HepG2 (cell line): ENCODE measurements around the gene TNFAIP3. TPM values are rescaled to one million over a fixed set of nuclear protein-coding genes. Genes with fewer than 3 reads are reported as not detected.
A peak's percentile ranks its signal among the peaks of the same experiment; 100 is the strongest.

Experiments used
- DZIP1 ChIP-seq: sonication (generic); formaldehyde crosslinking; IDR thresholded peaks from 2 replicates; pipeline ENCODE4 v1.5.0; 2020; ENCODE audit warnings: mild to moderate bottlenecking, missing genetic modification reagents
- ESRRA ChIP-seq: sonication (generic); formaldehyde crosslinking; IDR thresholded peaks from 2 replicates; pipeline ENCODE4 v1.5.1; 2020; ENCODE audit warnings: mild to moderate bottlenecking, low read depth, missing genetic modification reagents
- JARID2 ChIP-seq: sonication (generic); formaldehyde crosslinking; IDR thresholded peaks from 2 replicates; pipeline ENCODE4 v1.8.1; 2023; ENCODE audit warnings: missing genetic modification reagents, inconsistent platforms; ENCODE audit not compliant: insufficient replicate concordance
- MED8 ChIP-seq: sonication (generic); formaldehyde crosslinking; IDR thresholded peaks from 2 replicates; pipeline ENCODE4 v1.8.1; 2023; ENCODE audit warnings: mild to moderate bottlenecking, missing genetic modification reagents; ENCODE audit not compliant: insufficient replicate concordance
- NCOA2 ChIP-seq: sonication (generic); formaldehyde crosslinking; IDR thresholded peaks from 2 replicates; pipeline ENCODE4 v1.8.0; 2022; ENCODE audit warnings: inconsistent platforms
- NR2F1 ChIP-seq, 2 experiments: fragments of 450-650 bp in 1 of 2; formaldehyde crosslinking in 1 of 2; IDR thresholded peaks; 2 replicates each; pipeline versions ENCODE4 v1.5.0 to v1.6.1; 2016 to 2020; ENCODE audit warnings: mild to moderate bottlenecking in 1 of 2, missing compliant biosample characterization in 1 of 2, missing genetic modification reagents in 1 of 2, moderate library complexity in 1 of 2
- PREB ChIP-seq: sonication (generic); formaldehyde crosslinking; IDR thresholded peaks from 2 replicates; pipeline ENCODE4 v1.4.0; 2020; ENCODE audit warnings: missing genetic modification reagents
- RARG ChIP-seq: sonication (generic); formaldehyde crosslinking; IDR thresholded peaks from 2 replicates; pipeline ENCODE4 v1.4.0; 2020; ENCODE audit warnings: low read depth, mild to moderate bottlenecking, missing genetic modification reagents
- REXO4 ChIP-seq: sonication (generic); formaldehyde crosslinking; IDR thresholded peaks from 2 replicates; pipeline ENCODE4 v1.8.0; 2022; ENCODE audit warnings: missing genetic modification reagents, mild to moderate bottlenecking, borderline replicate concordance
- ZBTB21 ChIP-seq: sonication (generic); formaldehyde crosslinking; IDR thresholded peaks from 2 replicates; pipeline ENCODE4 v1.4.0; 2020; ENCODE audit warnings: missing genetic modification reagents
- ZNF138 ChIP-seq: sonication (generic); formaldehyde crosslinking; IDR thresholded peaks from 2 replicates; pipeline ENCODE4 v1.5.0; 2020; ENCODE audit warnings: mild to moderate bottlenecking, low read depth, missing genetic modification reagents
- ZNF274 ChIP-seq: sonication (generic); formaldehyde crosslinking; IDR thresholded peaks from 2 replicates; pipeline ENCODE4 v1.5.1; 2020; ENCODE audit warnings: mild to moderate bottlenecking, missing genetic modification reagents
- ZNF713 ChIP-seq: sonication (generic); formaldehyde crosslinking; IDR thresholded peaks from 2 replicates; pipeline ENCODE4 v1.4.0; 2020; ENCODE audit warnings: mild to moderate bottlenecking, missing genetic modification reagents
- polyA plus RNA-seq, 8 experiments: library from polyadenylated mRNA; depleted of rRNA in 3 of 8; stranded (reverse) in 7 of 8; unstranded in 1 of 8; fragments of >200 nt; fragmentation: Illumina TruSeq in 4 of 8; extraction: Trizol in 4 of 8; gene quantifications; 2 replicates each; pipeline versions ENCODE4 v1.2.1 to v1.2.3, GENCODE V29; 2011 to 2016; ENCODE audit warnings: low read depth in 4 of 8, missing spikeins in 1 of 8, mixed read lengths in 1 of 8; ENCODE audit not compliant: insufficient read depth in 1 of 8
- total RNA-seq, 5 experiments: library from RNA; depleted of rRNA; stranded (reverse); fragments of >200 nt; fragmentation: Illumina TruSeq; extraction: Trizol; gene quantifications; 2 replicates each; pipeline ENCODE4 v1.2.3, GENCODE V29; 2016; ENCODE audit warnings: low read depth in 1 of 5
- TF ChIP-seq, protein P1 (sequence below): sonication (generic); formaldehyde crosslinking; IDR thresholded peaks from 2 replicates; pipeline ENCODE4 v1.5.0; 2020; ENCODE audit warnings: mild to moderate bottlenecking, missing genetic modification reagents
- TF ChIP-seq, protein P2 (sequence below): sonication (generic); formaldehyde crosslinking; IDR thresholded peaks from 2 replicates; pipeline ENCODE4 v1.5.0; 2020; ENCODE audit warnings: mild to moderate bottlenecking, missing genetic modification reagents, moderate library complexity
- TF ChIP-seq, protein P3 (sequence below): sonication (generic); formaldehyde crosslinking; IDR thresholded peaks from 2 replicates; pipeline ENCODE4 v1.4.0; 2020; ENCODE audit warnings: missing genetic modification reagents

The TNFAIP3 gene
- total and polyA plus RNA-seq, 2 of the 13 experiments (the other 11 are each of a cell fraction or from before 2014, with no cell fraction given) = 28.2 to 47.1 TPM

GRCh38 chr6:137866914-137867684 is at the start of gene TNFAIP3 (continued):
- TF ChIP-seq DZIP1 = peak; percentile 82; the same call in 1 of the 2 replicates
- TF ChIP-seq NR2F1 (CRISPR knock-in tag; IDR thresholded peaks at IDR 0.05) = peak in 1 of 2 experiments; percentile 61; a peak in 2 of 4 replicates
- TF ChIP-seq, protein P1, sequence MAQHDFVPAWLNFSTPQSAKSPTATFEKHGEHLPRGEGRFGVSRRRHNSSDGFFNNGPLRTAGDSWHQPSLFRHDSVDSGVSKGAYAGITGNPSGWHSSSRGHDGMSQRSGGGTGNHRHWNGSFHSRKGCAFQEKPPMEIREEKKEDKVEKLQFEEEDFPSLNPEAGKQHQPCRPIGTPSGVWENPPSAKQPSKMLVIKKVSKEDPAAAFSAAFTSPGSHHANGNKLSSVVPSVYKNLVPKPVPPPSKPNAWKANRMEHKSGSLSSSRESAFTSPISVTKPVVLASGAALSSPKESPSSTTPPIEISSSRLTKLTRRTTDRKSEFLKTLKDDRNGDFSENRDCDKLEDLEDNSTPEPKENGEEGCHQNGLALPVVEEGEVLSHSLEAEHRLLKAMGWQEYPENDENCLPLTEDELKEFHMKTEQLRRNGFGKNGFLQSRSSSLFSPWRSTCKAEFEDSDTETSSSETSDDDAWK (CRISPR knock-in tag) = no peak
- TF ChIP-seq RARG (CRISPR knock-in tag) = no peak
- TF ChIP-seq, protein P2, sequence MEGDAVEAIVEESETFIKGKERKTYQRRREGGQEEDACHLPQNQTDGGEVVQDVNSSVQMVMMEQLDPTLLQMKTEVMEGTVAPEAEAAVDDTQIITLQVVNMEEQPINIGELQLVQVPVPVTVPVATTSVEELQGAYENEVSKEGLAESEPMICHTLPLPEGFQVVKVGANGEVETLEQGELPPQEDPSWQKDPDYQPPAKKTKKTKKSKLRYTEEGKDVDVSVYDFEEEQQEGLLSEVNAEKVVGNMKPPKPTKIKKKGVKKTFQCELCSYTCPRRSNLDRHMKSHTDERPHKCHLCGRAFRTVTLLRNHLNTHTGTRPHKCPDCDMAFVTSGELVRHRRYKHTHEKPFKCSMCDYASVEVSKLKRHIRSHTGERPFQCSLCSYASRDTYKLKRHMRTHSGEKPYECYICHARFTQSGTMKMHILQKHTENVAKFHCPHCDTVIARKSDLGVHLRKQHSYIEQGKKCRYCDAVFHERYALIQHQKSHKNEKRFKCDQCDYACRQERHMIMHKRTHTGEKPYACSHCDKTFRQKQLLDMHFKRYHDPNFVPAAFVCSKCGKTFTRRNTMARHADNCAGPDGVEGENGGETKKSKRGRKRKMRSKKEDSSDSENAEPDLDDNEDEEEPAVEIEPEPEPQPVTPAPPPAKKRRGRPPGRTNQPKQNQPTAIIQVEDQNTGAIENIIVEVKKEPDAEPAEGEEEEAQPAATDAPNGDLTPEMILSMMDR (CRISPR knock-in tag) = peak; percentile 85
- peak; percentile 88 for TF ChIP-seq MED8 (CRISPR knock-in tag)
- no peak; the same call in 1 of the 2 replicates for TF ChIP-seq REXO4 (CRISPR knock-in tag)
- no peak; the same call in 1 of the 2 replicates for TF ChIP-seq PREB (CRISPR knock-in tag)
- peak; percentile 59 for TF ChIP-seq NCOA2
- peak; percentile 94 for TF ChIP-seq ZNF713 (CRISPR knock-in tag)
- TF ChIP-seq ZBTB21 (CRISPR knock-in tag) = peak; percentile 17
- TF ChIP-seq JARID2 (CRISPR knock-in tag) = peak; percentile 57
- TF ChIP-seq ZNF138 = 0 out of 2 replicates have a peak, but pooled peaks have one; percentile 56
- no peak for TF ChIP-seq ZNF274 (CRISPR knock-in tag)
- TF ChIP-seq, protein P3, sequence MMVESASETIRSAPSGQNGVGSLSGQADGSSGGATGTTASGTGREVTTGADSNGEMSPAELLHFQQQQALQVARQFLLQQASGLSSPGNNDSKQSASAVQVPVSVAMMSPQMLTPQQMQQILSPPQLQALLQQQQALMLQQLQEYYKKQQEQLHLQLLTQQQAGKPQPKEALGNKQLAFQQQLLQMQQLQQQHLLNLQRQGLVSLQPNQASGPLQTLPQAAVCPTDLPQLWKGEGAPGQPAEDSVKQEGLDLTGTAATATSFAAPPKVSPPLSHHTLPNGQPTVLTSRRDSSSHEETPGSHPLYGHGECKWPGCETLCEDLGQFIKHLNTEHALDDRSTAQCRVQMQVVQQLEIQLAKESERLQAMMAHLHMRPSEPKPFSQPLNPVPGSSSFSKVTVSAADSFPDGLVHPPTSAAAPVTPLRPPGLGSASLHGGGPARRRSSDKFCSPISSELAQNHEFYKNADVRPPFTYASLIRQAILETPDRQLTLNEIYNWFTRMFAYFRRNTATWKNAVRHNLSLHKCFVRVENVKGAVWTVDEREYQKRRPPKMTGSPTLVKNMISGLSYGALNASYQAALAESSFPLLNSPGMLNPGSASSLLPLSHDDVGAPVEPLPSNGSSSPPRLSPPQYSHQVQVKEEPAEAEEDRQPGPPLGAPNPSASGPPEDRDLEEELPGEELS = peak; percentile 46; the same call in 1 of the 2 replicates
- peak; percentile 47; the same call in 1 of the 2 replicates for TF ChIP-seq ESRRA (CRISPR knock-in tag)
